Measurements from ENCODE around the gene ZNF385C. TPM values are rescaled to one million over a fixed set of nuclear protein-coding genes. Genes with fewer than 3 reads are reported as not detected.

ZNF385C gene
- total RNA-seq, 1 donor from 2014 or later: under 0.01 TPM

- H3K4me3 ChIP-seq (ENCODE audit: low read depth, low read length): no peak overlapping the region
- FAIRE-seq: no peak
- no peaks in the 10 kb centered on the region for H3K27me3 ChIP-seq (ENCODE audit: control insufficient read depth, insufficient read depth, low read length)
- no peak for TF ChIP-seq CTCF (IDR thresholded peaks at IDR 0.05; ENCODE audit: insufficient read depth, low read length, severe bottlenecking)
- H3K36me3 ChIP-seq (ENCODE audit: control insufficient read depth, insufficient read depth, low read length): no peaks in the 10 kb centered on the region
- DNase-seq (ENCODE audit: low read depth): no peak
Measured at GRCh38 chr17:42041619-42042018, 56.7 kb downstream of the ZNF385C start.

GRCh38 chr17:42040818-42041217, 57.5 kb downstream of the ZNF385C start:
- no peaks in the 10 kb centered on the region for H3K27me3 ChIP-seq (ENCODE audit: control insufficient read depth, insufficient read depth, low read length)
- FAIRE-seq: no peak

GRCh38 chr17:42039794-42040763, 58.2 kb downstream of the ZNF385C start:
- TF ChIP-seq CTCF (IDR thresholded peaks at IDR 0.05; ENCODE audit: insufficient read depth, low read length, severe bottlenecking): no peak
- no peak for FAIRE-seq

More at GRCh38 chr17:42040818-42041217, 57.5 kb downstream of the ZNF385C start:
- DNase-seq (ENCODE audit: low read depth): no peak
- Histone ChIP-seq H3K36me3 (ENCODE audit: control insufficient read depth, insufficient read depth, low read length) (no peaks in the 10 kb centered on the region), H3K4me3 (ENCODE audit: low read depth, low read length) (no peak overlapping the region)
- TF ChIP-seq CTCF (IDR thresholded peaks at IDR 0.05; ENCODE audit: insufficient read depth, low read length, severe bottlenecking): no peak

GRCh38 chr17:42038221-42038973, 59.9 kb downstream of the ZNF385C start:
- H3K36me3 ChIP-seq (ENCODE audit: control insufficient read depth, insufficient read depth, low read length): no peaks in the 10 kb centered on the region
- FAIRE-seq (peak; percentile 72), DNase-seq (ENCODE audit: low read depth) (no peak)
- TF ChIP-seq CTCF (IDR thresholded peaks at IDR 0.05; ENCODE audit: insufficient read depth, low read length, severe bottlenecking): no peak
- H3K4me3 ChIP-seq (ENCODE audit: low read depth, low read length): no peak overlapping the region
- no peaks in the 10 kb centered on the region for H3K27me3 ChIP-seq (ENCODE audit: control insufficient read depth, insufficient read depth, low read length)

More at GRCh38 chr17:42039794-42040763, 58.2 kb downstream of the ZNF385C start:
- Histone ChIP-seq H3K27me3 (ENCODE audit: control insufficient read depth, insufficient read depth, low read length) (no peaks in the 10 kb centered on the region), H3K36me3 (ENCODE audit: control insufficient read depth, insufficient read depth, low read length) (no peaks in the 10 kb centered on the region), H3K4me3 (ENCODE audit: low read depth, low read length) (no peak overlapping the region)
- no peak for DNase-seq (ENCODE audit: low read depth)

GRCh38 chr17:42034059-42034458, 64.2 kb downstream of the ZNF385C start:
- DNase-seq (ENCODE audit: low read depth) (no peak), FAIRE-seq (no peak)
- TF ChIP-seq CTCF (IDR thresholded peaks at IDR 0.05; ENCODE audit: insufficient read depth, low read length, severe bottlenecking): no peak
- Histone ChIP-seq H3K36me3 (ENCODE audit: control insufficient read depth, insufficient read depth, low read length) (no peaks in the 10 kb centered on the region), H3K27me3 (ENCODE audit: control insufficient read depth, insufficient read depth, low read length) (no peaks in the 10 kb centered on the region), H3K4me3 (ENCODE audit: low read depth, low read length) (no peak overlapping the region)
